Central memory CD4-positive, alpha-beta T cell (primary cell): ENCODE measurements around the gene DIRAS1.
"Not testable (repeated sequence)": the region's sequence is repeated elsewhere in the genome, so short reads cannot be mapped to it uniquely, and the experiment has no call there.

Source experiments
- DNase-seq: peaks from one replicate; pipeline ENCODE4 v3.0.0; 2022

DIRAS1 gene

DNA sequence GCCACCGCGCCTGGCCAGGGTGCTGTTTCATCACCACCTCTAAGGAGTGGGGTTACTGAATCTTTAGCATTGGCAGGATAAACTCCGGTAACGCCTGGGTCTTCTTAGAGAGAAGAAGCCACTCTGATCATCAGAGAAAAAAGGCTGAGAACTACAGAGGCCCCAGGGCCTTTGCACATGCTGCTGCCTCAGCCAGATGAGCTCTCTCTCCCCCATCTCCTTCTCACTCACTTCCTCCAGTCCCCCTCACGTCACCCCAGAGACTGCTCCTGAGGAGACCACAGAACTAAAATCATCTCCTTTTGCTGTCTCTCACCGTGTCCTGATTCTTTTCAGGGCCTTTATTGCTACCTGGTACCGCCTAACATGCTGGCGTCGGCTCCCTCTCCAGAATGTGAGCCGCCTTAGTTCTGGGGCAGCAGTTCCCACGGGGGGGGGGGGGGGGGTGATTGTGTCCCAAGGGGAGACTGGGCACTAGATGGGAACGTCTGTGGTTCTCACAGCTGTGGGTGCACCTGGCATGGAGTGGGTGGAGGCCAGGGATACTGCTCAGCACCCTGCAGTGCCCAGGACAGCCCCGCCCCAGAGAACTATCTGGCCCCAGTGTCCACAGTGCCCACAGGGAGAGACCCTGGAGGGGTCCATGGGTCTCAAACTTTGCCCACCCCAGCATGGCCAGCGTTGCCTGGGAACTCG, 5.1 kb upstream of the DIRAS1 start:
- DNase-seq, result no peak

DNA sequence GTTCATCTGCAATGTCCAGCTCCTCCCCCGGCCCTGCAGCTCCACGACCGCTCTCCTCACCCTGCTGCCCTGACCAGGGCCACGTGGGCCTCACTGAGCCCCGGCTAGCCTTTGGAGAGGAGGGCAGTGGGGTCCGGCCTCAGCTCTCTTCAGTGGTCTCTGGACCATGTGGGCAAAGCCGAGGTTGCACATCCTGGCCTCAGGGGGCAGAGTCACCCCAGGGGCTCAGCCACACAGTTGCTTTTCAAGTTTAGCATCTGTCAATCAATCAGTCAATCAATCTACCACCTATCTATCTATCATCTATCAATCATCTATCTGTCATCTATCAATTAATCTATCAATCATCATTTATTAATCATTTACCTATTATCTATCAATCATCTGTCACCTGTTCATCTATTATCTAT, 3.0 kb upstream of the DIRAS1 start:
- no peak for DNase-seq

DNA sequence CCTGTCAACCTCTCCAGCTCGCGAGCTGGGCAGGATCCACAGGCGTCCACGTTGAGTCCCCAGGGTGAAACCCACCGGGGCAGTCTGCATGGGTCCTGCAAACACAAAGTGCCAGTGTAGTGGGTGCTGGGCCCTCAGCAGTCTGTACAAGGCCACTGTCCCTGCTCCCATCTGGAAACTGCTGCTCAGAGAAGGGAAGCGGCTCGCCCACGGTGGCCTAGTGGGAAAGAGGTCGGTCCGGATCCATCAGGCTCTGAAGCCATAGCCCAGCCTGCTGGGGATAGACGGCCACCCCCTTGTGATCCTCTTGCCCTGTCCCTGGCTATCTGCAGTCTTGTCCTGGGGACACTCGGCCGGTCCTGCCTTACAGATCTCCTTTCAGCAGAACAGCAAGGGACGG, 2.6 kb upstream of the DIRAS1 start:
- no peak for DNase-seq

DNA sequence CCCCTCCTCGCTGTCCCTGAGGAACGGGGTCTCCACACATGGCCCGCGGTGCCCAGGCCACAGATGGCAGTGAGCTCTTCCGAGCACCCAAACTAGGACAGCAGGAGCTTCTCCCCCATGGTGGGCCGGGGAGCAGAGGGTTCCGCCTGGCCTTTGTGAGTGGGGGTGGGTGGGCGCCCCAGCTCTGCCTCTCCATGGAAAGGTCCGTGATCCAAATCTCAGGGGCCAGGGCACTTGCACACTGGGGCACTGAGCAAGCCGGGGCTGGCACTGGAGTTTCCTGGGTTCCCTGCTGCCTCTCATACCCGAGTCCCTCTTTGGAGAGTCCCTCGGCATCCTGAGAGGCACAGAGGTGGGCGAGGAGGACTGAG, 2.2 kb upstream of the DIRAS1 start:
- DNase-seq, result no peak

DNA sequence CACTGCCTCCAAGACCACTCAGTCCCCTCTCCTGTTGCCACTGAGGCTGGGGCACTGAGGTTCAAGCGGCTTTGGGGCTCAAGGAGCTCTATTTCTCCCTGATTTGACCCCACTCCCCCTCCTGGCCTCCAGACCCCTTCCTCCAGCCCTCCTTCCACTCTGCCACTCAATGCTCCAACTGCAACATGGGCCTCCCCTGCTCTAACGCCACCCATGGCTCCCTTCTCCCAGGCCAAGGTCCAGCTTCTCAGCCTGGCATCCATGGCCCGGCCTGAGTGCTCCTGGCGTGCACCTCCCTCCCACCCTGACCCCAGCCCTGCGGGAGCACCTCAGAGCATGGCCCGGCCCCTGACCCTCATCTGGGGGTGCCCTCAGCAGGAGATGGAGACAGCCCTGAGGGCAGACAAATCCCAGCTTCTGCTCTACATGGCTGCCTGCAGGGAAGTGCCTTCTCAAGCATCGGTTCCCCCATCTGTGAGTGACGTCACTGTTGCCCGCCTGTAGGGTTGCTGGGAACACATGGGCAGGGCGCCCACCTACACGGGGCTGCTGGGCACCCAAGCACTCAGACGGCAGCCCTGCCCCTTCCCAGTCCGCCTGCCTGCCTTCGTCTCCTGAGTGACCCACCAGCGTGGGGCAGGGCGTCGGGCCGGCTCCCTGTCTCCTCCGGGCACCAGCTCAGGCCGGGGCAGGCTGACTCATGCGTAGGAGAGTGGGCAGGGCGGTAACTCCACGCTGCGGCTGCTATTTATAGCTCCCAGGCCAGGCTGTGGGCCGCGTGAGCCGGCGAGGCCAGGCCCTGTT, 1.6 kb upstream of the DIRAS1 start:
- DNase-seq, result no peak

DNA sequence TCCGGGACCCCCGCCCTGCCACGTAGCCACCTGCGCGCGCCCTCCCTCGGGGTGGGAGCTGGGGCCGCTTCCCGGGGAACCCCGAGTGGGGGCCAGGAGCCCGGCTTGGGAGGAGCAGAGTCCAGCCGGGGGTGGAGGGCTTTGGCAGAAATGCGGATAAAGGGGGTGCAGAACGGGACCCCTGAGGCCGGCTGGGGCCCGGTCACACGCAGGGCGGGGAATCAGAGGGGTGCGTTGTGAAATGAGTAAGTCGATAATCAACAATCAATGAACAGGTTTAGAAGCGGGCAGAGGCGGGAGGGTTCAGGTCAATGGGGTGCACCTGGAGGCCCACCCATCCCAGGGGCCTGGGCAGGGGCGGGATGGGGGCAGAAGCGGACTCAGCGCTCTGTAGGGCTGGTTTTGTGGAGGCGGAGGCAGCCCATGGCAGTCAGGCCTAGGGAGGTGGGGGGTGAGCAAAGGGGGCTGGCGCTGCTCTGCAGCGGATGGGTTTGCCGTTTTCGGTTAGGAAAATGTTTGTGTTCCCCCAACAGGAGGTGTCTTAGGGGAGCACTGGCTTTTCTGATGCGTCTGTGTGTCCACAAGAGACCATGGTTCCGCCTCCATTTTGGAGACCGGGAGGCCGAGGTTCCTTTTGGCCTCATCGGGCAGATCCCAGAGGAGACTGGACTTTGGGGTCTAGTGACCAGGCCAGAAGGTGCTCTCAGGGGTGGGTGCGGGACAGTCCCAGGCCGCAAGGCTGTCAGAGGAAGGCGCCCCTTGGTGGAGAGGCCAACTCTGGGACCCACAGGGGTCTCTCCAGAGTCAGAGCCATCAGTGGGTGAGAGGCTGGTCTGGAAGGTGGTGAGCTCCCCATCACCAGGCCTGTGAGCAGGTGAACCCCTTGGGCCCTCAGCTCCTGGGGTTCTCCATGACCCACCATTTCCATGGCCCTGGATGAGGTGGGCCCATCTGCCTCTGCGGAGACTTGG, 683 bp upstream of the DIRAS1 start:
- DNase-seq, result no peak

DNA sequence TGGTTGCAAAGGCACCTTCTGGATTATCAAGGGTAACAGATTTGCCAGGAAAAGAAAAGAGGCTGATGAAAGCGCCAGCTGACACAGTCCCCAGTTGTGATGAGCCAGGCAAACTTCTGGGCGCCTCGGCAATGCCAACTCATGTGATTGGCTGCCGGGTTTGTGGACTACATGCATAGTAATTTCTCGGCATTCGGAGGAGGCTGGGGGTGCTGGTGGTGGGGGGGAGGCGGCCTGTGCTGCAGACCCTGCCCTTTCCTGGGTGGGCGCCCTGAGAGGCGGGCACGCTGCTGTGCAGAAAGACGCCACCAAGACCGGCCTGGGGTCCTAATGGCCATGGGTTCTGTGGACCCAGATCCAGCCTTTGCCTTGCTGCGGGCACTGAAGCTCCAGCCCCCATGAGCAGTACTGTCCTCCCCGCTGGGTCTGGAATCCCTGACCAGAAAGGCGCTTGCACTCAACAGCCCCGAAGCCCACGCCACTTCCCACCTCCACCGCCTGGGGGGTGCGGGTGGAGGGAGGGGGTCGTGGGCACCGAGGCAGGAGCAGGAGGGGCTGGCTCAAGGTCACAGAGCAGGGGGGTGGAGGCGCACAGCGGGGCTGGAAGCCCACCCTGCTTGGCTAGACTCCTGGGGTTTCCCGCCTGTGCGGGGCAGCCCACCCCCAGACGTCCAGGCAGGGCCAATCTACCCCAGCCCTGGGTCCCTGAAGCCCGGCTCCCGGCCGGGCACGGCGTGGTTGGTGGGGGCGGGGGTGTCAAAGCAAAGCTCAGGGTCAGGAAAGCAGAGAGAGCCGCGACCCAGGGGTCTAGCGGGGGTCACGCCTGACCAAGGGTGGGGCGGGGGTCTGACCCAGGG, 1.0 kb downstream of the DIRAS1 start:
- no peak for DNase-seq

DNA sequence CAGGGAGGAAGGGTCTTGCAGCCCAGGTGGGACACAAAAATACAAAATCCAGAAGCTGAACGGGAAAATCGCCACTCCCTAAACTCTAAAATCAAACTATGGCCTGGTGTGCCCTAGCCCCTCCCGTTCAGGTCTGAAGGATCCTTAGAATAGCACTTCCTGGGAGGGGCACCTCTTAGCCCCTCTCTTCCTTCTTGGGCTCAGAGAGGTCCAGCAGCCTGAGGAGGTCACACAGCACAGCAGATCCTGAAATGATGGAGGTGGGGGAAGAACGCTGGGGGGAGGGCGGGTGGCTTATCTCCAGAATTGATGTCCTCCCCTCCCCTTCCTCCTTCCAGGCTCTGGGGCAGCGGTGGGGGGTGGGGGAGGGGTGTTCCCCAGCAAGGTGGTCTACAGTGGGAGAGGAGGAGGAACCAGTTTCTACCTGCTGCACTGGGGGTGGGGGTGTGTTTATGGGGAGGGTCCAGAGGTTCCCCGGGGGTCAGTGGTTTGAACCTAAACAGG, 1.9 kb downstream of the DIRAS1 start:
- no peak for DNase-seq

DNA sequence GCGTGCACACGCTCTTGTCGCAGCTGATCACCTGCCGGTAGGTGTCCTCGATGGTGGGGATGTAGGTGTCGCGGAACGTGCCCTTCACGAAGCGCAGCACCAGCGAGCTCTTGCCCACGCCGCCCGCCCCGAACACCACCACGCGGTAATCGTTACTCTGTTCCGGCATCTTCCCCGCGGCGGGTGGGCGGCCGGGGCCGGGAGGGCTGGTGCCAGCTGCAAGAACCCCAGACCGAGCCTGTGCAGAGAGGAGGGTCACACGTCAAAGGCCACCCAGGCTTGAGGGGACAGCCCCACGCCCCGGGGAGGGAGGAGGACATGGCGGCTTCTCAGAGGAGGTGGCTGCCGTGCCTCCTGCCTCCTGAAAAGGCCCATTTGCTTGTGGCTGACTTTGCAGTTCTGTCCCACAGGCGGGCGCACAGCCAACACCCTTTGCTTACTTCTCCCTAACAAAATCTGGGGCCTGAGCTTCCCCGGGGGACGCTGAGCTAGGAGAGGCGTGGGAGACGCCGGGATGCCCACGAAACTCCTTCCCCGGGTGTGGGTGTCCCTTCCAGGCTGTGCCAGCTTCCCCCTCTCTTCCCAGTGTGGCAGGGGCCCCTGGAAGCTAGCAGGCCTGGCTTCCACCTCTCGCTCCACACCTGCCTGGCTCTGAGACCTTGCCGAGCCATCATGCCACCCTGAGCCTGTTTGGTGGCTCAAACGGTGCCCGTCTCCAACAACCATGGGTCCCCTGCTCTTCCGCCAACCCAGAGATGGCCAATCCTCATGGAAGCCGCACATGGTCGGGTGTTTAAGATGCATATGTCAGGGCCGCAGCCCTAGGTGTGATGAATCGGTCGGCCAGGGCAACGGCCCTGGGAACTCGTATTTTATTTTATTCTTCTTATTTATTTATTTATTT, 3.3 kb downstream of the DIRAS1 start:
- DNase-seq, result no peak

DNA sequence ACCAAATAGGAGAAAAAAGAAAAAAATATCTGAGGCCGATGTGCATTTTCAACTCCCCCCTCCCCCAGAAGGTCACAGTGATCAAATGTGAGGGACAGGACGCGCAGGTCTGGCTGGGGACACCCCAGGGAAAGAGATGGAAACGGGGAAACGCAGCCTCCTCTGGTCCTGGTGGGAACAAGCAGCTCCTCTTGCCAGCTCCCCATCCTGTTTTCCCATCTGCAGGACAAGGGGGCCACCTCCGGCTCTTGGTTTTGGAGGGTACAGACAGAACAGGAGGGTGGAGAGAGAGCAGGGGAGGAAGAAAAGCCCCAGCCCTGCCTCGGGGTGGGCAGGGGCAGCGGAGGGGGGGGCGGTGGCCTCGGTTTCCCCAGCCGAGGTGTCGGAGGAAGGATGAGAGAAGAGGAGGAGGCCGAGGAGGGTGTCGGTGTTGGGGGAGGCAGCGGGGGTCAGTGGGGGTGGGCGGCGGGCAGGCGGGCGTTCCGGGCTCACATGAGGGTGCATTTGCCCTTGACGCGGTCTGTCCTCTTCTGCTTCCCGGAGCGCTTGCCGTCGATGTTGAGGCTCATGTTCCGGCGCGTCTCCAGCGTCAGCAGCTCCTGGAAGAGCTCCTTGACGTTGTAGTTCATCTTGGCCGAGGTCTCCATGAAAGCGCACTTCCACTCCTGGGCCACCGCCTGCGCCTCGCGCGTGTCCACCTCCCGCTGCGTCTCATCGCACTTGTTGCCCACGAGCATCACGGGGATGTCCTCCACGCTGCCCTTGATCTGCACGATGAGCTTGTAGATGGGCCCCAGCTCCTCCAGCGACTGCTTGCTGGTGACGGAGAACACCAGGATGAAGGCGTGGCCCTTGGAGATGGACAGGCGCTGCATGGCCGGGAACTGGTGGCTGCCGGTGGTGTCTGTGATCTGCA, 4.2 kb downstream of the DIRAS1 start:
- no peak for DNase-seq

DNA sequence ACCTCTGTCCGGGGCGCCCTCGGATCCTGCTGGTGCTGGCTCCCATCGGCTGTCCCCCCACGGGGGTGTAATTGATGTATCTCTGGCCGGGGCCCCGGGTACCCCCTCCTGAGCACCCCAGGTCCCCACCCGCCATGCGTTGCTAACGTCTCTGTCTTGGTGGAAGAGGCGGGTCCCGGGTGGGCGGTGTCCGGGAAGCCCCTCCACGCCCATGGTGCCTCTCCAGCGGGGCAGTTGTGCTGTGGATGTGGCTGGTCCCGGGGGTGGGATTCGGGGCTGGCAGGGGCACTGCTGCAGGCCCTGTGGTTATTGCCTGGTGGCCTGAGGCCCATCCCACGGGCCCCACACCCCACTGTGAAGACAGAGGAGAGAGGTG, 4.9 kb downstream of the DIRAS1 start:
- no peak for DNase-seq

DNA sequence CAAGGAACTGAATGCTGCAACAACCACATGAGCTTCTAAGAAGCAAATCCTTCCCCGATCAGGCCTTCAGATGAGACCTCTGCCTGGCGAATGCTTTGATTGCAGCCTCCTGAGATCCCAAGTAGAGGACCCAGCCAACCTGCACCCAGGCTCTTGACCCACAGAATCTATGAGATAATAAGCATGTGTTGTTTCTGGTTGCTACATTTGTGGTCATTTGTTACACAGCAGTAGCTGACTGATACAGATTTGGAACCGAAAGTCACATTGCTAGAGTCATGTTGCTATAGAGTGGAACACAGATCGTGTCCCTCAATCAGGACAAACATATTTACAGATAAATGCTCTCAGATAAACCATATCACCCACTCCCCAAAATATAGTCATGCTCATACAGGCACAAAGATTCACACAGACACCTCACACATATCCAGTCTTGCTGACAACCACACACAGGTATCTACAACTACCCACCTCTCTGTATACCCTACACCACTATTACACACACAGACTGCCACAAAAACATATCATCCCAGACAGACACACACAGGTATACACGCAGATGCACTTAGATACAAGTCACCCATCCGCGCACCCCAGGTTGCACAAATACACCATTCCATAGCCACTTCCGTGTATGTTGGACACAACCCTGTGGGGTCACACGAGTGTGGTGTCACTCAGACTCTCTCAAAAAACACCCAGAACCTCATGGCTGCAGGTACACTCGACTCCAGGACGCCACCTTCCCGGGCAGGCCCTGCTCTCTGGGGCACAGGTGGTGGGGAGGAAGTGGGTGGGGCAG, 5.5 kb downstream of the DIRAS1 start:
- no peak for DNase-seq

DNA sequence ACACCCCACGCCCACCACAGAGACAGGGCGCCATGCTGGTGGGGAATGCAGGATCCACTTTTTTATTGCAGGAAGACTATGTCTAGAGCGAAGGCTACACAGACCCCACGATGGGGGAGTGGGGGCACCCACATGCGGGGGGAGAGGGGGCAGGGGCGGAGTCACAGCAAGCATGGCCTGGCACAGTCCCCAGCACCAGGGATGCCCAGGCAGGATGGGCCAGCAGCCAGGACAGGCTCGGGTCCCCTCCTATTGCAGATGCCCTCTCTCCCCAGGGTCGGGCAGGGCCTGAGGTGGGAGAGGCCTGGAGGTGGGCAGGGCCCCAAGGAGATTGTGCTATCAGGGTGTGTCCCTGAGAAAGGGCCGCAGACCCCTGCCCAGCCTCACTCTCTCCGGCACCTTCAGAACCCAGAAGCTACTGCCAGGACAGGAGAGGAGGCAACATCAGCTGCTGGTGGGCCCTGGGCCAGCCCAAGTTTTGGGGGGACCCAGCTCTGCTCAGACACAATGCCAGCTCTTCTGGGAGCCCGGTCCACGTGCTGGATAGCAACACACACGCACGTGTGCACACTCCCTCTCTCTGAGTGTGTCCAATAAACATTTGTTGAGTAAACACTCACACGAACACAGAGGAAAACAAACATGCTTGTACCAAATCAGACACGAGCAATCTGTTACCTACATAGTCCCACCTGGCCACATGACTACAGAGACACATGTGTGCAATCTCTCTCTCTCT, 6.5 kb downstream of the DIRAS1 start:
- DNase-seq, result no peak

DNA sequence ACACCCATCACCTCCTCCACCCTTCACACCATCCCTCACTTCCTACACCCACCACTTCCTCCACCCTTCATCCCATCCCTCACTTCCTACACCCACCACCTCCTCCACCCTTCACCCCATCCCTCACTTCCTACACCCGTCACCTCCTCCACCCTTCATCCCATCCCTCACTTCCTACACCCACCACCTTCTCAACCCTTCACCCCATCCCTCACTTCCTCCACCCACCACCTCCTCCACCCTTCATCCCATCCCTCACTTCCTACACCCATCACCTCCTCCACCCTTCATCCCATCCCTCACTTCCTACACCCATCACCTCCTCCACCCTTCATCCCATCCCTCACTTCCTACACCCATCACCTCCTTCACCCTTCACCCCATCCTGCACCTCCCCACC, 7.1 kb downstream of the DIRAS1 start:
- DNase-seq, result not testable (repeated sequence)

DNA sequence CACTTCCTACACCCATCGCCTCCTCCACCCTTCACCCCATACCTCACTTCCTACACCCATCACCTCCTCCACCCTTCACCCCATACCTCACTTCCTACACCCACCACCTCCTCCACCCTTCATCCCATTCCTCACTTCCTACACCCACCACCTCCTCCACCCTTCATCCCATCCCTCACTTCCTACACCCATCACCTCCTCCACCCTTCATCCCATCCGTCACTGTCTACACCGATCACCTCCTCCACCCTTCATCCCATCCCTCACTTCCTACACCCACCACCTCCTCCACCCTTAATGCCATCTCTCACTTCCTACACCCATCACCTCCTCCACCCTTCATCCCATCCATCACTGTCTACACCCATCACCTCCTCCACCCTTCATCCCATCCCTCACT, 8.0 kb downstream of the DIRAS1 start:
- DNase-seq, result not testable (repeated sequence)

DNA sequence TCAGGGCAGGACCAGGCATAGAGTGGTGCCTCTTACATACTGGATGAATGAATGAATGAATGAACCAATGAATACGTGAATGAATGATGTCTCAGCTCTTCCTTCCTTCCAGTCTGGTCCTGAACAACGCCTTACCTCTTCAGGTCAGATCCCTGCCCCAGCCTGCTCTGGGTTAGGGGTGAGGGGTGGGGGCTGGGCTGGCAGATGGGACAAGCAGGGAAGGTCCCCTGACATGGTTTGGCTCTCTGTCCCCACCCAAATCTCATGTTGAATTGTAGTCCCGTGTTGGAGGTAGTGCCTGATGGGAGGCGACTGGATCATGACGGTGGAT, 9.3 kb downstream of the DIRAS1 start:
- DNase-seq, result no peak

DNA sequence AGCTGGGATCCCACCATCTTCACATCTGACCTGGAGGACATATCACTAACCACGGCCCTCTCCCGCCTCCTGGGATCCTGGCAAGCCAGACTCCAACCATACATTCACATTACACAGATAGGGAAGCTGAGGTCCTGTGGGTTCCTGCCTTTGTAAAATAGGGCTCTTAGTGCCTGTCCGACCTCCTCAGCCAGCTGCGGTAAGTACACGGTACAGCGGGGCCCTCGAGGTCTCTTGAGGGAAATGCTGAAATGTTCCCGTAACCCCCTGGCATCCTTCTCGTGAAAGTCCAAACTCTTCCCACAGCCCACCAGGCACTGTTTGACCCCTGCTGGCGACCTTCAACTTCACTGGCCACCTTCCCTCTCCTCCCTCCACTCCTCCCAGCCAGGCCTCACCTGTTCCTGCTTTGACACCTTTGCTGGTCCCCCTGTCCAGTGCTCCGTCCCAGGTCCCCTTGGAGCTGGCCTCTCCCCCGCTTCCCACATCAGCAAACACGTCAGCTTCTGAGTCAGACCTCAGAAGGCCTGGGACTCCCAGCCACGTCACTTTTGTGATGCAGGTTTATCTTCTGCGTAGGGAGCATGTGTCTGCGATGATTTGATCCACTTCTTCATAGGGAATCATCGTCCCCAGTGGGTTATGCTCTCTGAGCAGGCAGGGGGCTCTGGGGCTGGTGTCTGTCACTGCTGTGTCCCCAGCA, 9.8 kb downstream of the DIRAS1 start:
- no peak for DNase-seq

DNA sequence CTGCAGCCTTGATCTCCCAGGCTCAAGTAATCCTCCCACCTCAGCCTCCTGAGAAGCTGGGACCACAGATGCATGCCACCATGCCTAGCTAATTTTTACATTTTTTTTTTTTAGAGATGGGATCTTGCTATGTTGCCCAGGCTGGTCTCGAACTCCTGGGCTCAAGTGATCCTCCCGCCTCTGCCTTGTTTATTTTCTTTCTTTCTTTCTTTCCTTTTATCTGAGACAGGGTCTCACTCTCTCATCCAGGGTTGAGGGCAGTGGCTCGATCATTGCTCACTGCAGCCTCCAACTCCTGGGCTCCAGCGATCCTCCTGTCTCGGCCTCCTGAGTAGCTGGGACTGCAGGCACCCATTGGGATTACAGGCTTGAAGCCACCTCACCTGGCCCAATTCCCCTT, 14.9 kb downstream of the DIRAS1 start:
- no peak for DNase-seq
